Adrenal gland (tissue), 12 donors: ENCODE measurements around the gene CXCR5. TPM values are rescaled to one million over a fixed set of nuclear protein-coding genes. Genes with fewer than 3 reads are reported as not detected.

Experiments
- DNase-seq, 7 donors: peaks; one replicate each; pipeline ENCODE4 v3.0.0-alpha.2; 2019 to 2020
- H3K27ac ChIP-seq, 5 donors: fragments of 200-600 bp; sonication (generic) in 4 of 5; 1 replicate in 3 of 5; 2 replicates in 2 of 5; pipeline versions ENCODE4 v1.5.1 to v1.8.0; 2016 to 2020; ENCODE audit warnings: mild to moderate bottlenecking in 1 of 5
- H3K27me3 ChIP-seq: fragments of 200-600 bp; 2 replicates; pipeline ENCODE4 v1.8.0; 2021
- H3K36me3 ChIP-seq, 2 donors: fragments of 200-600 bp; replicated peaks in 1 of 2; 1 replicate in 1 of 2; 2 replicates in 1 of 2; pipeline versions ENCODE4 v1.5.1 to v1.8.0; 2018 to 2022
- H3K4me1 ChIP-seq, 2 donors: fragments of 200-600 bp; replicated peaks in 1 of 2; 1 replicate in 1 of 2; 2 replicates in 1 of 2; pipeline versions ENCODE4 v1.5.1 to v1.8.0; 2018 to 2021
- H3K4me3 ChIP-seq, 4 donors: fragments of 200-600 bp; sonication (generic) in 3 of 4; one replicate each; pipeline ENCODE4 v1.5.1; 2016 to 2018
- H3K9me3 ChIP-seq, 3 donors: fragments of 200-600 bp; sonication (generic) in 1 of 3; replicated peaks in 1 of 3; 1 replicate in 2 of 3; 2 replicates in 1 of 3; pipeline versions ENCODE4 v1.5.1 to v1.8.0; 2016 to 2021
- POLR2A ChIP-seq, 2 donors: fragments of 450-650 bp; IDR thresholded peaks; one replicate each; pipeline ENCODE4 v1.6.1; 2017; ENCODE audit warnings: antibody characterized with exemption in 2 of 2, mild to moderate bottlenecking in 2 of 2, moderate library complexity in 1 of 2
- WGBS, 4 donors: extraction: QIAGEN DNeasy Blood & Tissue Kit in 2 of 4; methylation state at CpG; one replicate each; pipeline versions ENCODE4 v1.1.5 to v1.1.7; 2013 to 2017; 5-methylcytosine and 5-hydroxymethylcytosine counted together
- intact Hi-C, 2 donors: fragments of 100-400 bp; cut with DNase I; formaldehyde crosslinking; loops; one replicate each; pipeline versions ENCODE4 v1.14.1 to v1.15.0; 2022 to 2023
- polyA plus RNA-seq, 3 donors: library from polyadenylated mRNA; stranded (reverse); fragments of 200-250 nt in 2 of 3; fragments of 350-450 nt in 1 of 3; fragmentation: Illumina TruSeq in 1 of 3; extraction: RNeasy Lipid Tissue Mini Kit (QIAGEN cat#74804) in 1 of 3; gene quantifications; one replicate each; pipeline ENCODE4 v1.2.3, GENCODE V29; 2013 to 2014
- total RNA-seq, 9 donors: library from RNA; depleted of rRNA in 4 of 9; stranded (reverse); fragments of >200 nt in 4 of 9; fragments of 120-200 nt in 1 of 9; fragmentation: NEBNext Ultra II Directional in 1 of 9; extraction: Animal tissue kit (Norgen Biotek cat#: 25700) in 1 of 9; gene quantifications; one replicate each; pipeline versions ENCODE4 v1.1.0 to v1.2.4, GENCODE V29; 2013 to 2023
- TF ChIP-seq, protein P1 (sequence below), 6 experiments: fragments of 450-650 bp in 4 of 6; fragments of 200-600 bp in 2 of 6; sonication (generic) in 1 of 6; IDR thresholded peaks; 1 replicate in 5 of 6; 2 replicates in 1 of 6; pipeline versions ENCODE4 v1.5.1 to v1.8.0; 2016 to 2021; ENCODE audit warnings: antibody characterized with exemption in 6 of 6, mild to moderate bottlenecking in 2 of 6, moderate library complexity in 1 of 6
- donor health status: healthy with polysubstance abuse.
- donor health status: Bipolar disorder and iron deficiency.
- donor health status: DM: yes; HTN: yes; CAD: no.
- donor health status: DM: no; HTN: no; CAD: no.
- donor health status: DM: no; HTN: no; CAD: no.
- donor health status: DM: yes; HTN: yes; CAD: no.

CXCR5 gene
- total and polyA plus RNA-seq, 12 donors, result 0.04 to 0.27 (median 0.14) TPM; not detected in 6

- peak overlapping the region; percentile 78 to 96 (median 87) for H3K27ac ChIP-seq
- DNase-seq, result peak; percentile 51 to 81 (median 67)
- peaks cover 8 to 18% of the 10 kb centered on the region in 2 donors for H3K4me1 ChIP-seq
- intact Hi-C loops, result no loop called here
- TF ChIP-seq, protein P1, sequence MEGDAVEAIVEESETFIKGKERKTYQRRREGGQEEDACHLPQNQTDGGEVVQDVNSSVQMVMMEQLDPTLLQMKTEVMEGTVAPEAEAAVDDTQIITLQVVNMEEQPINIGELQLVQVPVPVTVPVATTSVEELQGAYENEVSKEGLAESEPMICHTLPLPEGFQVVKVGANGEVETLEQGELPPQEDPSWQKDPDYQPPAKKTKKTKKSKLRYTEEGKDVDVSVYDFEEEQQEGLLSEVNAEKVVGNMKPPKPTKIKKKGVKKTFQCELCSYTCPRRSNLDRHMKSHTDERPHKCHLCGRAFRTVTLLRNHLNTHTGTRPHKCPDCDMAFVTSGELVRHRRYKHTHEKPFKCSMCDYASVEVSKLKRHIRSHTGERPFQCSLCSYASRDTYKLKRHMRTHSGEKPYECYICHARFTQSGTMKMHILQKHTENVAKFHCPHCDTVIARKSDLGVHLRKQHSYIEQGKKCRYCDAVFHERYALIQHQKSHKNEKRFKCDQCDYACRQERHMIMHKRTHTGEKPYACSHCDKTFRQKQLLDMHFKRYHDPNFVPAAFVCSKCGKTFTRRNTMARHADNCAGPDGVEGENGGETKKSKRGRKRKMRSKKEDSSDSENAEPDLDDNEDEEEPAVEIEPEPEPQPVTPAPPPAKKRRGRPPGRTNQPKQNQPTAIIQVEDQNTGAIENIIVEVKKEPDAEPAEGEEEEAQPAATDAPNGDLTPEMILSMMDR (IDR thresholded peaks at IDR 0.05), result peak in 3 of 6 experiments; percentile 25 to 33 (median 27)
- peak in 1 of 2 donors; percentile 55 for TF ChIP-seq POLR2A (IDR thresholded peaks at IDR 0.05)
- 31 to 47% (median 36%) methylated on average over 11 to 14 of the region's 14 CpGs for whole genome bisulfite sequencing, 4 donors
- no peaks in the 10 kb centered on the region for H3K36me3 ChIP-seq
- H3K4me3 ChIP-seq, result peak overlapping the region in 1 of 4 donors; percentile 12
- H3K27me3 ChIP-seq, result no peaks in the 10 kb centered on the region
- no peaks in the 10 kb centered on the region for H3K9me3 ChIP-seq
These were observed 13.0 kb upstream of the CXCR5 start for GRCh38 chr11:118870396-118871343.

DNA sequence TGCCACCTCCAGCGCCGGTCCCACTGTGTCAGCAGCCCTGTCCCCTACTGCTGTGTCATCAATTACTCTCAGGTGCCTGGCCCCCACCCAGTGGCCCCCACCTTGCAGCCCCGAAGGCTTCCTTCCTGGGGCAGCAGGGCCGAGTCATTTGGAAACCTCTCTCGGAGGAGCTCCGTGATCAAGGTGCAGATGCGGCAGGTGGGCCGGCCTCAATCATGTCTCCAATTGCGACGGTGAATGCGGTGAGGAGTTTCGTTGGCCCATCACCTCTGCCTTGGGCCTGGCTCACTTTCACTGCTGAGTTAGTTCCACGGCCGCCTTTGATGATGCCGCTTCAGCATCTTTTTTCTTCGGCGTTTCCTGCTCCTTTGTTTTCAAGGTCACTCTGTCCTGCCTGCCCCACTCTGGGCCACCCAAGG, 11.3 kb upstream of the CXCR5 start:
- 46 to 73% (median 59%) methylated on average over 15 to 17 of the region's 17 CpGs for WGBS, 4 donors
- H3K4me3 ChIP-seq, result no peak overlapping the region
- H3K27me3 ChIP-seq, result no peaks in the 10 kb centered on the region
- TF ChIP-seq, protein P1 (IDR thresholded peaks at IDR 0.05), result no peak
- no peak for TF ChIP-seq POLR2A (IDR thresholded peaks at IDR 0.05)
- peaks cover 8 to 18% of the 10 kb centered on the region in 2 donors for H3K4me1 ChIP-seq
- H3K9me3 ChIP-seq, result no peaks in the 10 kb centered on the region
- intact Hi-C loops, result no loop called here
- DNase-seq, result no peak
- H3K36me3 ChIP-seq, result no peaks in the 10 kb centered on the region
- no peak overlapping the region for H3K27ac ChIP-seq

GRCh38 chr11:118873804-118874203, 9.9 kb upstream of the CXCR5 start:
- Histone ChIP-seq H3K27me3 (no peaks in the 10 kb centered on the region), H3K27ac (no peak overlapping the region), H3K4me1 (peaks cover 8 to 18% of the 10 kb centered on the region in 2 donors), H3K9me3 (no peaks in the 10 kb centered on the region), H3K36me3 (no peaks in the 10 kb centered on the region), H3K4me3 (no peak overlapping the region)
- intact Hi-C loops, result no loop called here
- DNase-seq, result no peak
- 81 to 97% (median 92%) methylated on average over 4 of the region's 4 CpGs for WGBS, 4 donors
- TF ChIP-seq, protein P1 (IDR thresholded peaks at IDR 0.05), result no peak
- no peak for TF ChIP-seq POLR2A (IDR thresholded peaks at IDR 0.05)

DNA sequence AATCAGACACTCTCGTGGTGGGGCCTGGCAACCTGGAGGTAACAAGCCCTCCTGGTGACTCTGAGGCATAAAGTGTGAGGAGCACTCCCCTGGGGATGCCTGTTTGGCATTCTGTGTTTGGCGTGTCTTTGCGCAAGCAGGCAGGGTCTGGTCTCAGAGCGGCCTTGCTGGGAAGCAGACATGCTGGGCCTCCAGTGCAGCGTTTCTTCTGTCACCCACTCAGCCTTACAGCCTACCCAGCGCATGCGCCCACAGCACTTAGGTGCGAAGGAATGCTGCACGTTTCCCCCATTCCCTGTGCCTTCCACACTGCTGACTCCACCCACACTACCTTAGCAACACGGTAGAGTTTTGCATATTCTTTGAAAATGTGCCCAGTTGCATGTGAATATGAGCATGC, 7.4 kb upstream of the CXCR5 start:
- TF ChIP-seq, protein P1 (IDR thresholded peaks at IDR 0.05), result no peak
- TF ChIP-seq POLR2A (IDR thresholded peaks at IDR 0.05), result no peak
- Histone ChIP-seq H3K4me1 (no peaks in the 10 kb centered on the region), H3K27me3 (no peaks in the 10 kb centered on the region), H3K4me3 (no peak overlapping the region), H3K36me3 (no peaks in the 10 kb centered on the region), H3K27ac (no peak overlapping the region), H3K9me3 (no peaks in the 10 kb centered on the region)
- no peak for DNase-seq
- WGBS, 4 donors, result 82 to 91% (median 88%) methylated on average over 9 to 10 of the region's 10 CpGs
- intact Hi-C loops, result no loop called here
